SK-N-SH treated with all-trans-retinoic acid at 6 μM for 48 hours (cell line): ENCODE results near the gene TMEM135.

Experiments
- ATAC-seq: fragments of 200-7000 bp; cut with Tn5 transposase; 3 replicates; pipeline ENCODE4 v1.9.1; 2020; ENCODE audit warnings: mild to moderate bottlenecking, moderate library complexity
- ARNTL ChIP-seq: fragments of 450-650 bp; formaldehyde crosslinking; IDR thresholded peaks from 2 replicates; pipeline ENCODE4 v1.5.0; 2020; ENCODE audit warnings: low read depth, mild to moderate bottlenecking, moderate library complexity, borderline replicate concordance
- BACH2 ChIP-seq: fragments of 250-450 bp; sonication (Bioruptor Pico); IDR thresholded peaks from 2 replicates; pipeline ENCODE4 v1.9.0; 2021; ENCODE audit warnings: mild to moderate bottlenecking, borderline replicate concordance
- CREB5 ChIP-seq: fragments of 250-450 bp; sonication (Bioruptor Pico); IDR thresholded peaks from 2 replicates; pipeline ENCODE4 v1.5.1; 2020; ENCODE audit warnings: low read depth, mild to moderate bottlenecking, moderate library complexity
- CSDC2 ChIP-seq: fragments of 250-450 bp; sonication (Bioruptor Pico); IDR thresholded peaks from 2 replicates; pipeline ENCODE4 v1.5.0; 2020; ENCODE audit warnings: mild to moderate bottlenecking, moderate library complexity
- CSRNP3 ChIP-seq: fragments of 250-450 bp; sonication (Bioruptor Pico); IDR thresholded peaks from 2 replicates; pipeline ENCODE4 v1.5.1; 2021; ENCODE audit warnings: mild to moderate bottlenecking, moderate library complexity
- ESRRG ChIP-seq: fragments of 250-450 bp; sonication (Bioruptor Pico); IDR thresholded peaks from 2 replicates; pipeline ENCODE4 v1.6.1; 2021; ENCODE audit warnings: mild to moderate bottlenecking
- ISL1 ChIP-seq: fragments of 250-450 bp; sonication (Bioruptor Pico); IDR thresholded peaks from 2 replicates; pipeline ENCODE4 v2.1.2; 2022; ENCODE audit warnings: mild to moderate bottlenecking, moderate library complexity
- PATZ1 ChIP-seq: fragments of 250-450 bp; sonication (Bioruptor Pico); IDR thresholded peaks from 2 replicates; pipeline ENCODE4 v1.8.0; 2020; ENCODE audit warnings: mild to moderate bottlenecking, moderate library complexity, borderline replicate concordance
- POU6F1 ChIP-seq: fragments of 250-450 bp; sonication (Bioruptor Pico); IDR thresholded peaks from 2 replicates; pipeline ENCODE4 v1.8.0; 2021; ENCODE audit warnings: low read depth, mild to moderate bottlenecking, moderate library complexity, borderline replicate concordance
- SNAI2 ChIP-seq: fragments of 250-450 bp; sonication (Bioruptor Pico); IDR thresholded peaks from 2 replicates; pipeline ENCODE4 v1.5.0; 2020; ENCODE audit warnings: mild to moderate bottlenecking, moderate library complexity
- TCF4 ChIP-seq: fragments of 250-450 bp; sonication (Bioruptor Pico); IDR thresholded peaks from 2 replicates; pipeline ENCODE4 v1.8.0; 2021; ENCODE audit warnings: mild to moderate bottlenecking, moderate library complexity, borderline replicate concordance
- TOX ChIP-seq: fragments of 250-450 bp; sonication (Bioruptor Pico); IDR thresholded peaks from 2 replicates; pipeline ENCODE4 v1.8.0; 2021; ENCODE audit warnings: mild to moderate bottlenecking, moderate library complexity, borderline replicate concordance
- ZC3H10 ChIP-seq: fragments of 250-450 bp; sonication (Bioruptor Pico); IDR thresholded peaks from 2 replicates; pipeline ENCODE4 v1.5.1; 2021; ENCODE audit warnings: mild to moderate bottlenecking, moderate library complexity
- ZFP3 ChIP-seq: fragments of 250-450 bp; sonication (Bioruptor Pico); IDR thresholded peaks from 2 replicates; pipeline ENCODE4 v1.5.0; 2020; ENCODE audit warnings: mild to moderate bottlenecking, moderate library complexity
- ZNF70 ChIP-seq: fragments of 450-650 bp; formaldehyde crosslinking; IDR thresholded peaks from 2 replicates; pipeline ENCODE4 v1.5.0; 2020; ENCODE audit warnings: mild to moderate bottlenecking, moderate library complexity
- ZNF8 ChIP-seq: fragments of 450-650 bp; formaldehyde crosslinking; IDR thresholded peaks from 2 replicates; pipeline ENCODE4 v1.5.0; 2020; ENCODE audit warnings: mild to moderate bottlenecking, moderate library complexity

The TMEM135 gene

DNA sequence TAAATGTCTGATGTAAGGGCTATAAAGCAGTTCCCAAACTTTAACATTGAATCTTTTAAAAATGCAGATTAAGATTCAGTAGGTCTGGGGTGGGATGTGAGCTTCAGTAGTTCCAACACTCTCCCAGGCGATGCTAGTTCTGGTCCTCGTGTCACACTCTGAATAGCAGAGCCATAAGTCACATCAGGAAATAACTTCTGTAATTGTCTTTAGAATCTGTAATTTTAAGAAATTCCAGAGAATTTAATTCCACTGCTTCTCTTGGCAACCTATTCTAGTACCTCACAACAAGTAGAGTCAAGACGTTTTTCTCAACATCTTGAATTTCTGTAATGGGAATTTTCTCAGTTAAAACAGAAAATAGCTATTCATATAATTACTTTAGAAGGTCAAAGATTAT is 223.1 kb downstream of the TMEM135 start:
- TF ChIP-seq ZNF8 (CRISPR knock-in tag) = no peak
- TF ChIP-seq TOX (CRISPR knock-in tag) = no peak
- no peak for TF ChIP-seq ARNTL (CRISPR knock-in tag)
- TF ChIP-seq BACH2 (CRISPR knock-in tag) = no peak
- no peak for TF ChIP-seq SNAI2 (CRISPR knock-in tag)
- ATAC-seq = no peak

- TF ChIP-seq CSRNP3 (CRISPR knock-in tag) = no peak
- TF ChIP-seq ZNF70 (CRISPR knock-in tag) = no peak
- no peak for TF ChIP-seq TOX (CRISPR knock-in tag)
- TF ChIP-seq ISL1 (CRISPR knock-in tag) = no peak
- TF ChIP-seq ARNTL (CRISPR knock-in tag) = no peak
- no peak for TF ChIP-seq ZFP3 (CRISPR knock-in tag)
- no peak for TF ChIP-seq SNAI2 (CRISPR knock-in tag)
- no peak for TF ChIP-seq ESRRG (CRISPR knock-in tag)
- no peak for TF ChIP-seq CREB5 (CRISPR knock-in tag)
- TF ChIP-seq, all 23 proteins: peak for 0
- no peak for ATAC-seq
Measured at GRCh38 chr11:87263264-87263838, 225.6 kb downstream of the TMEM135 start.

- no peak for TF ChIP-seq TCF4
- peak; percentile 43; the same call in 1 of the 2 replicates for TF ChIP-seq ISL1 (CRISPR knock-in tag)
- ATAC-seq = no peak
Measured at GRCh38 chr11:87263979-87264378, 226.2 kb downstream of the TMEM135 start.

- no peak for ATAC-seq
- no peak for TF ChIP-seq ZFP3 (CRISPR knock-in tag)
- no peak for TF ChIP-seq CREB5 (CRISPR knock-in tag)
- no peak for TF ChIP-seq ZNF70 (CRISPR knock-in tag)
- no peak for TF ChIP-seq ISL1 (CRISPR knock-in tag)
- no peak for TF ChIP-seq ZNF8 (CRISPR knock-in tag)
Measured at GRCh38 chr11:87265132-87265531, 227.4 kb downstream of the TMEM135 start.

DNA sequence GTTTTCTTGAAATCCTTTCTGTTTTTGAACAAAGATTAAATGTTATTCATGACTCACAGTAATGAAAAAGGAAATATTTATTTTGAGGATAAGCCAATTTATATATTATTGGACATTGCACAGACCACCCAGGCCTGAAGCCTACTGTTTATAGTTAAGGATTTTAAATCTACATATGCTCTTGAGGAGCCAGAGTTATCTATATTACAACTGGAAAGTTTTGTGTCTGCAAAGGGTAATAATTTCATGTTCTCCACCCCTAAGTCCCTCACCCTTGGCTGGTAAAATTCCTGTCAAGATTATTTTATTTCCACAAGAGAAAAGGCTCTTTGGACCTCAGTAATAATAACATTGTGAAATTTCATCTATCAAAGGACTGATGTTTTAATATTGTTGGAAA is 228.2 kb downstream of the TMEM135 start:
- ATAC-seq = no peak; the same call in 2 of the 3 replicates

More for the DNA sequence above, 228.2 kb downstream of the TMEM135 start:
- TF ChIP-seq PATZ1 (no peak), ZFP3 (CRISPR knock-in tag) (no peak), BACH2 (CRISPR knock-in tag) (no peak), SNAI2 (CRISPR knock-in tag) (no peak), ISL1 (CRISPR knock-in tag) (peak; percentile 85), CSDC2 (CRISPR knock-in tag) (no peak), POU6F1 (CRISPR knock-in tag) (no peak), ZC3H10 (CRISPR knock-in tag) (no peak), TCF4 (peak; percentile 65)
- TF ChIP-seq, all 23 proteins: peak for 2
